ENCODE measurements around the gene KCNJ1. TPM values are rescaled to one million over a fixed set of nuclear protein-coding genes. Genes with fewer than 3 reads are reported as not detected.

Gene KCNJ1
- total RNA-seq, 1 experiment from 2014 or later, result not detected

DNA sequence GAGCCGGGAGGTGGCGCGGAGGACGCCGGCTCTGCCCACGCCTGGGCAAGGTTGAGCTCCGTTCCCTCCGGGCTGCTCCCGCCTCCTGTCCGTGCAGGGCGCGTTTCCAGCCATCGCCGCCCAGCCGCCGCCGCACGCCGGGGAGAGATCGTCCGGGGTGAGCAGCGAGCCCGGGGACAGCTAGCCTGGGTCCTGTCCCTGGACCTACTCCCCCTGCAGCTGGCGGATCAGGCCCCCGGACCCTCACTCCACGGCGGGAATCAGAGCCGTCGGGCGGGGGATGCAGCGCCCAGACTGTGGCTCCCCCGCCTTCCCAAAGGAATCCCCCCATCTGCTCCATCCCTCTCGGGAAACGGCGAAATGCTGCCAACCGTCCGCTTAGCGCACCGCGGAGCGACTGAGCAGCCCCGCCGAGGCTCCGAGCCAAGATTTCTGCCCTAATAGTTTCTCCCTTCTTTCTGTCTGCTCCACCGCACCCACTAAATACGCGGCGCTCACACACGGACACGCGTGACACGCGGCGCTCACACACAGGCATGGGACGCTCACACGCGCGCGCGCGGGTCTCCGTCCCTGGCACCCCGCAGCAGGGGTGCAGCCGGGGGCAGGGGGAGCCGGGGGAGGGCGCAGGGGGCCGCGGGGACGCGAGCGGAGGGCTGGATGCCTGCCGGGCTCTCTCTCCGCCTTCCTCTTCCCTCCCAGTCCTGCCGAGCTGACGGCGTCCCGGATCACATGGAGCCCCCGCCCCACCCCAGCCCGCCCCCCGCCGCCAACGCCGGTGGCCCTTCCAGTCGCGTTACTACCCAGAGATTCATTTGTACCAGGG lies 23.7 kb upstream of the KCNJ1 start, which contains the start of gene KCNJ5:
Gene KCNJ5, plus strand, starts transcription at position 814 of the 826 bp plus-strand sequence. CDS start 19,918 bp downstream, outside the sequence.
- peak in 1 of 2 experiments; percentile 32 for DNase-seq
- Histone ChIP-seq H2AFZ (no peak within 1 kb of the TSS), H3K27me3 (ENCODE audit: insufficient read depth, low read depth) (peaks cover 19% of the 10 kb centered on the region; the same call in 1 of the 2 replicates), H3K79me2 (ENCODE audit: low read depth) (no peaks in the 10 kb centered on the region), H3F3A (ENCODE audit: insufficient read depth, low read depth) (no peaks in the 10 kb centered on the region), H3K9me2 (ENCODE audit: insufficient read depth) (no peaks in the 10 kb centered on the region), H3K4me2 (peak within 1 kb of the TSS; percentile 76), H3K36me3 (ENCODE audit: low read depth) (no peaks in the 10 kb centered on the region), H3K27ac (no peak within 1 kb of the TSS), H4K20me1 (ENCODE audit: insufficient read depth) (no peaks in the 10 kb centered on the region), H3K4me1 (replicated peaks; ENCODE audit: insufficient read depth) (no peaks in the 10 kb centered on the region), H3K4me3 (peak within 1 kb of the TSS; percentile 39; the same call in 1 of the 2 replicates), H3K9me3 (ENCODE audit: insufficient read depth, low read depth) (no peaks in the 10 kb centered on the region)
- ChIA-PET CTCF (interaction anchor here (0.9 kb wide), 1 partner anchor 58 kb away, joined by 3 read pairs; no protein-coding TSS in a partner anchor), POLR2A (ENCODE audit: unreplicated experiment) (interaction anchor here (0.6 kb wide), 1 partner anchor 487 kb away, joined by 3 read pairs; no protein-coding TSS in a partner anchor)
- BruUV-seq (replicated peaks), result no TSS peak
- TF ChIP-seq EZH2 (IDR thresholded peaks at IDR 0.05; ENCODE audit: low read depth), result no peak
- TF ChIP-seq, protein P1, sequence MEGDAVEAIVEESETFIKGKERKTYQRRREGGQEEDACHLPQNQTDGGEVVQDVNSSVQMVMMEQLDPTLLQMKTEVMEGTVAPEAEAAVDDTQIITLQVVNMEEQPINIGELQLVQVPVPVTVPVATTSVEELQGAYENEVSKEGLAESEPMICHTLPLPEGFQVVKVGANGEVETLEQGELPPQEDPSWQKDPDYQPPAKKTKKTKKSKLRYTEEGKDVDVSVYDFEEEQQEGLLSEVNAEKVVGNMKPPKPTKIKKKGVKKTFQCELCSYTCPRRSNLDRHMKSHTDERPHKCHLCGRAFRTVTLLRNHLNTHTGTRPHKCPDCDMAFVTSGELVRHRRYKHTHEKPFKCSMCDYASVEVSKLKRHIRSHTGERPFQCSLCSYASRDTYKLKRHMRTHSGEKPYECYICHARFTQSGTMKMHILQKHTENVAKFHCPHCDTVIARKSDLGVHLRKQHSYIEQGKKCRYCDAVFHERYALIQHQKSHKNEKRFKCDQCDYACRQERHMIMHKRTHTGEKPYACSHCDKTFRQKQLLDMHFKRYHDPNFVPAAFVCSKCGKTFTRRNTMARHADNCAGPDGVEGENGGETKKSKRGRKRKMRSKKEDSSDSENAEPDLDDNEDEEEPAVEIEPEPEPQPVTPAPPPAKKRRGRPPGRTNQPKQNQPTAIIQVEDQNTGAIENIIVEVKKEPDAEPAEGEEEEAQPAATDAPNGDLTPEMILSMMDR (conservative IDR thresholded peaks at IDR 0.05), result no peak
- intact Hi-C loops (cut with micrococcal nuclease; ENCODE audit: unreplicated experiment), result no loop called here

DNA sequence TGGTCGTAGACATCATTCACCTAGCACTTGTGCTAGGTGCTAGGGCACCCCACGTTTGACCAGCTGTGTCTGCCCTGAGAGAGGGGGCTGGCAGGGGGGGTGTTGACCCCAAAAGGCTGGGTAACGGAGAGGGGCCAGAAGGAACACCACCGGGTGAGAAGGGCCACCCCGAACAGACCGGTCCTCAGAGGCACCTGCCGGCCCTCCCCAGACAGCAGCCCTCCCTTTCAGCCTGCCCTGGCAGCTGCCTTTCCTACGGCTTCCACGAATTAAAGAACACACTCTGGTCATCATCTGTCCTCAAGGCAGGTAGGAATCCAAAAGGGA lies 23.1 kb upstream of the KCNJ1 start:
- Histone ChIP-seq H3K4me2 (peak overlapping the region; percentile 76), H3K36me3 (ENCODE audit: low read depth) (no peaks in the 10 kb centered on the region), H3K9me3 (ENCODE audit: insufficient read depth, low read depth) (no peaks in the 10 kb centered on the region), H3K9me2 (ENCODE audit: insufficient read depth) (no peaks in the 10 kb centered on the region), H4K20me1 (ENCODE audit: insufficient read depth) (no peaks in the 10 kb centered on the region), H3K4me3 (peak overlapping the region; percentile 39; the same call in 1 of the 2 replicates), H2AFZ (no peak overlapping the region), H3K4me1 (replicated peaks; ENCODE audit: insufficient read depth) (no peaks in the 10 kb centered on the region), H3K27me3 (ENCODE audit: insufficient read depth, low read depth) (peaks cover 19% of the 10 kb centered on the region; the same call in 1 of the 2 replicates), H3K27ac (no peak overlapping the region), H3K79me2 (ENCODE audit: low read depth) (no peaks in the 10 kb centered on the region), H3F3A (ENCODE audit: insufficient read depth, low read depth) (no peaks in the 10 kb centered on the region)
- CTCF ChIA-PET, result no interaction called here
- no TSS peak for BruUV-seq (replicated peaks)
- no peak for DNase-seq
- POLR2A ChIA-PET (ENCODE audit: unreplicated experiment), result interaction anchor here (0.6 kb wide), 1 partner anchor 488 kb away, joined by 3 read pairs; no protein-coding TSS in a partner anchor
- TF ChIP-seq, protein P1 (conservative IDR thresholded peaks at IDR 0.05), result no peak
- no peak for TF ChIP-seq EZH2 (IDR thresholded peaks at IDR 0.05; ENCODE audit: low read depth)
- intact Hi-C loops (cut with micrococcal nuclease; ENCODE audit: unreplicated experiment), result no loop called here

DNA sequence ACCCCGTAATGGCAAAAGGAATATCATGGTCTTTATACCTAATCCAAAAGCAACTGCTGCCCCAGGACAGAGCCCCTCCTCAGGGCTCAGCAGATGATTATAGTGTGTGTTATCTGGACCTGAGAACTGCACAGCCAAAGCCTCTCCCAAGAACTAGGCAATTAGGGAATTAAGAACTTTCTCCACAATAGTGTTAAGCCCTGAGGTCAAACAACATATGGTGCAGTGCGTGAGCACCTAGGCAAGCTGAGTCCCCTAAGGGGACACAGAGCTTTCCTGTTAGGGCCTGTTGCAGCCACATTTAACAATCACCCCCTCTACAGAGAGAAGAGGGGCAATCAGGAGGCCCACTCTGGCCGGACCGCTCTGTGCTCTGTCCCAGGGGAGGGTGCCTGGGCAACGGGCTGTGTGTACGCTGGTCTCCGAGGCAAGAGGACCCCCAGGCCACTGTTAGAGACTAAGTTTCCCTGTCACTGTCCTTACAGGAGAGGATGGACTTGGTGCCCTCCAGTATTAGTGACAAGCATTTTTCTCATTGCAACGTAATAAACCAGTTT lies 22.6 kb upstream of the KCNJ1 start:
- no peak overlapping the region for H3K4me3 ChIP-seq
- no peak overlapping the region for H2AFZ ChIP-seq
- no peak for DNase-seq
- no peaks in the 10 kb centered on the region for H3K79me2 ChIP-seq (ENCODE audit: low read depth)
- no TSS peak for BruUV-seq (replicated peaks)
- CTCF ChIA-PET, result no interaction called here
- H3F3A ChIP-seq (ENCODE audit: insufficient read depth, low read depth), result no peaks in the 10 kb centered on the region
- intact Hi-C loops (cut with micrococcal nuclease; ENCODE audit: unreplicated experiment), result loop anchor here (5.0 to 10.0 kb wide), 2 partner anchors 483 to 855 kb away; no protein-coding TSS in a partner anchor
- H3K4me2 ChIP-seq, result peak overlapping the region; percentile 76; the same call in 1 of the 2 replicates
- peaks cover 19% of the 10 kb centered on the region; the same call in 1 of the 2 replicates for H3K27me3 ChIP-seq (ENCODE audit: insufficient read depth, low read depth)
- H4K20me1 ChIP-seq (ENCODE audit: insufficient read depth), result no peaks in the 10 kb centered on the region
- H3K9me2 ChIP-seq (ENCODE audit: insufficient read depth), result no peaks in the 10 kb centered on the region
- H3K27ac ChIP-seq, result no peak overlapping the region
- POLR2A ChIA-PET (ENCODE audit: unreplicated experiment), result no interaction called here
- TF ChIP-seq EZH2 (IDR thresholded peaks at IDR 0.05; ENCODE audit: low read depth), result no peak
- TF ChIP-seq, protein P1 (conservative IDR thresholded peaks at IDR 0.05), result no peak
- H3K4me1 ChIP-seq (replicated peaks; ENCODE audit: insufficient read depth), result no peaks in the 10 kb centered on the region
- H3K9me3 ChIP-seq (ENCODE audit: insufficient read depth, low read depth), result no peaks in the 10 kb centered on the region
- no peaks in the 10 kb centered on the region for H3K36me3 ChIP-seq (ENCODE audit: low read depth)

Data from PC-9 (cell line).